ELR (cell line): ENCODE results near the gene PLK4.
A peak's percentile ranks its signal among the peaks of the same experiment; 100 is the strongest.
"Not testable (repeated sequence)": the region's sequence is repeated elsewhere in the genome, so short reads cannot be mapped to it uniquely, and the experiment has no call there.

Experiments used
- DNase-seq: peaks from one replicate; pipeline ENCODE4 v3.0.0-alpha.2; 2015; ENCODE audit warnings: low read depth

PLK4 gene

GRCh38 chr4:127916512-127916911, 35.8 kb downstream of the PLK4 start:
- no peak for DNase-seq

GRCh38 chr4:127917151-127917550, 36.5 kb downstream of the PLK4 start:
- no peak for DNase-seq

- DNase-seq = no peak
These were observed 39.8 kb downstream of the PLK4 start for GRCh38 chr4:127920521-127920920.

GRCh38 chr4:127922226-127922625, 41.5 kb downstream of the PLK4 start:
- no peak for DNase-seq

GRCh38 chr4:127925720-127926119, 45.0 kb downstream of the PLK4 start:
- not testable (repeated sequence) for DNase-seq

DNA sequence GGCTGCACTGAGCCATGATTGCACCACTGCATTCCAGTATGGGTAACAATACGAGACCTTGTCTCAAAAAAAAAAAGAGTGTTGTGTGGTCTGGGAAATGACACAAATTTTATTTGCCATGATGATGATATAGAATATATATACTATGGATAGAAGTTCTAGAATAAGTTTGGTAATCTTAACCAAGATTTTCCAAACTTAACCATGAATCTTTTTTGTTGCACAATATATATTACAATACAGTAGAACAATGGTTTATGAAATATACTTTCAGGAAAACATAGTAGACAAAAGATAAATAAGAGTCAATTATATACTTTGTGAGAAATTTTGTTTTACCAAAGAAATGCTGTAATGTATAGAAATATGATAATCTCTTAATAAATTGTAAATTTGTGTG, 49.5 kb downstream of the PLK4 start:
- DNase-seq = no peak

DNA sequence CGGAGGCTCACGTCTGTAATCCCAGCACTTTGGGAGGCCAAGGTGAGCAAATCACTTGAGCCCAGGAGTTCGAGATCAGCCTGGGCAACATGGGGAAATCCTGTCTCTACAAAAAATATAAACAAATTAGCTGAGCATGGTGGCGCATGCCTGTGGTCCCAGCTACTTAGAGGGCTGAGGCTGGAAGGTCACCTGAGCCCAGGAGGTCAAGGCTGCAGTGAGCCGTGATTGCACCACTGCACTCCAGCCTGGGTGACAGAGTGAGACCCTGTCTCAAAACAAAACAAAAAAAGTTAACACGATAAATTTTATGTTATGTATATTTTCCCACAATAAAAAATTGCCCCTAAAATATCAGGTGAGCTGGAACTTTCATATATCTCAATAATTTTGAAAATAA, 51.1 kb downstream of the PLK4 start:
- DNase-seq = not testable (repeated sequence)

- DNase-seq = peak; percentile 47
These were observed 56.3 kb downstream of the PLK4 start for GRCh38 chr4:127936974-127937373.
